ENCODE measurements around the gene TRABD.
"Not testable (repeated sequence)": the region's sequence is repeated elsewhere in the genome, so short reads cannot be mapped to it uniquely, and the experiment has no call there.

The TRABD gene

DNA sequence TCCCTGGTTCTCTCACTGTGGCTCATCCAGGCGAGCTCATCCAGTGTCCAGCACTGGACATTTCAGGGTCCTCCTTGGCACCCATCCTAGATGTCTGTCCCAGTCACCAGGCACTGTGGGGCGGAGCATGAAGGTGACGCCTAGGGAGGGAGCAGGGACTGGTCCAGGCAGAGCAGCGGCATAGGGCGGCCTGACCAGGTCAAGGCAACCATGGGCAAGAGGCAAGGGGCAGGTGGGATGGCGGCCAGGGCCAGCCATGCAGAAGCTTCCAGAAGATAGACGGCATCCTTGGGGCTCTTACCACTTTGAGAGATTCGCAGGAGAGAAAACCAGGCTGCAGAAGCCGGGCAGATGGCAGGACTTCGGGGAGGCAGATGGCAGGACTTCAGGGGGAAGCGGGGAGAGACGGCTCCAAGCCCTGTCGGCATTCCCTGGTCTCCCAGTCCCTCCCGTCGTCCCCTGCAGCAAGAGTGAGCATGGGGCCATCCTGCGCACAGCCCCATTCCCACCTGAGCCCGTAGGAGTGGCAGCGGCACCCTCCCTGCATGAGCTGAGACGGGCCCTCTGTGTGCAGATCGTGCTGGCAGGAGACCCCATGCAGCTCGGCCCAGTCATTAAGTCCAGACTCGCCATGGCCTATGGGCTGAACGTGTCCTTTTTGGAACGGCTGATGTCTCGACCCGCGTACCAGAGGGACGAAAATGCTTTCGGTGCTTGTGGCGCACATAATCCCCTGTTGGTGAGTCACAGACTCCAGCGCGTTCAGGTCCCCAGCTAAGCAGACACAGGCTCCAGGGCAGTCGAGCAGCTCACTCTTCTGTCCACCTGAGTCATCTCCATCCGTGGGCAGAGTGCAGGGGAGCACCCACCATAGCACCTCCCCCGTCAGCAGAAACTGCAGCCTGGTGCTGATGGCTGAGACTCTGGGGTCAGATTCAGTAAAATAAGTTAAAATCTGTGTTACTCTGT is 35.3 kb upstream of the TRABD start:
- H3K4me3 ChIP-seq (ENCODE audit: low read length): no peak overlapping the region
- no peak for DNase-seq (ENCODE audit: low read depth, low spot score)

DNA sequence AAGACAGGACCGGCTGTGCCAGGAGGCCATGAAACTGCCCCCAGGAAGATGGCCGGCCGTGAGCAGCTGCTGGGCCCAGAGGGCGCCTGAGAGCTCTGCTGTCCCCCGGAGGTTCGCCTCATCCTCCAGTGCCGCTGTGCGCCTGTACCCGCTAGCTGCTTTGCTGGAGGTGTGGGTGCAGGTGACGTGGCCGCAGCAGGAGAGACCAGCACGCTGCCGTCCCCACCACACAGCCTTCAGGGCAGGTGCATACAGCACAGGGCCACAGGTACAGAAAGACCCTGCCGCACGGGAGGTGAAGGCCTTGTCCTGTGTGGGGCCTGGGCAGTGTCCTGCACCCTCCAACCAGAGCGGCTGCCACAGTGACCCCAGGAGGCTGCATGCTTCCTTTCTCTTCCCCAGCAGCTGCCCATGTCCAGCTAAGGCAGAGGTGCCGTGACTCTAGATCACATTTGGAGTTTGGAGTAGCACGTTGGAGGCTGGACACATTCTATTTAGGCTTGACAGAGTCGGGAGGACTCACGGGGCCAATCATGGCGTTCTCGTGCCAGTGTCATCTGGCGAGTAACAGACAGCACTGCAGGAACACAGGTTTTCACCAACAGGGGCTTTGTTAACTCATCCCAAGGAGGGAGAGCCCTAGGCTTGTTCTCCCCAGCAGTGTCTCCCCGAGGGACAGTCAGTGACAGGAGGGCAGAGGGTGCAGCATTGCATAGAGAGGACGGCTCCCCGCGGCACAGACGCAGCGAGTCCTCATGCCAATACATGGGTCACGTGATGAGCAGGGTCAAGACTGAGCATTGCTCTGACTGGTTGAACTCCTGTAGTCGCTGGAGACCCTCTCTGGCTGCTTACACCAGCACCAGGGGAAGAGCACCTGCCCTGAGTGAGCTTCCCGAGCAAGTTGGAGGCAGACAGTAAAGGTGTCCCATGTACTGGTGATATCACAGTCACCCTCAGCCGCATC is 33.9 kb upstream of the TRABD start:
- no peak for DNase-seq (ENCODE audit: low read depth, low spot score)
- no peak overlapping the region for H3K4me3 ChIP-seq (ENCODE audit: low read length)

- DNase-seq (ENCODE audit: low read depth, low spot score): no peak
- H3K4me3 ChIP-seq (ENCODE audit: low read length): no peak overlapping the region
Observed at GRCh38 chr22:50153056-50153755, 32.5 kb upstream of the TRABD start.

DNA sequence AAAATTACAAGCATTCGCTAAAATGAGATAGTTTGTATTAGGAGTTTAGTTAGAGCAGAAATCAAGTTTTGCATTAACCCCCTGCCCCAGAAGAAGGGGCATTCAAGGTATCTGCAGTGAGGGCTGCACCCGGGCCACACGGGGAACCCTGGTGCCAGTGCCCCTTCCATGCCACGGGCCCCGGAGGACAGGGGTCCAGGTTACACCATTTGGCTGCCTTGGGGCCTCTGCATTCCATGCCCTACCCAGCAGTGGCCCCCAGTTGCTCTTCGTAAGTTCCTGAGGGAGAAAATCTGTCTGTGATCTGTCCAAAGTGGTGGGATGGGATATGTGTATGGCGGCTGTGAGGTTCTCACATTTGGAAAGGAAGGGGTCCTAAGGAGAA is 32.0 kb upstream of the TRABD start:
- no peak for DNase-seq (ENCODE audit: low read depth, low spot score)
- H3K4me3 ChIP-seq (ENCODE audit: low read length): no peak overlapping the region

DNA sequence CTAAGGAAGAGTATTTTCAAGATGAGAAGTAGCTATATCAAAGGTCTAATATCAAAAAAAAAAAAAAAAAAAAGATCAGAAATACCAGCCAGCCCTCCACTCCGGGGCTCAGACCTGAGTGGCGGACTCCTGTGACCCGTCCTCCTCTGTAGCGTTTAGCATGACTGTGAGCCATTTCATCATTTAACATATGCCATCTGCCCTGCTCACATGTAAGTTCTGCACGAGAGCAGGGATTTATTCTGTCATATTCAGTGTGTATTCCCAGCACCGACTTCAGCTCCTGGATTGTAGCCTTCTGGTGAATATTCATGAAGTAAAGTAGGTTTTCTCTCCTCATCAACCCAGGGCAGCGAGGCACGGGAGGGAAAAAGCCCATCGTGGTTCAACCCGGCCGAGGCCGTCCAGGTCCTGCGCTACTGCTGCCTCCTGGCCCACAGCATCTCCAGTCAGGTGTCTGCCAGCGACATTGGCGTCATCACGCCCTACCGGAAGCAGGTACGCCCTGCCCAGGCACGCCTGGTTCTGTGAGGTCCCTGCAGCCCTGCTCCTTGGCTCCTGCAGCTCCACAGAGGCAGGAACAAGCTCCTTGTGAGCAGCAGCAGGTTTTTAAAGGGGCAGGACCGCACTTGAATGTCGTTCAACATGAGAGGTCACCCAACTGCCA is 27.9 kb upstream of the TRABD start:
- no peak for DNase-seq (ENCODE audit: low read depth, low spot score)
- no peak overlapping the region for H3K4me3 ChIP-seq (ENCODE audit: low read length)

DNA sequence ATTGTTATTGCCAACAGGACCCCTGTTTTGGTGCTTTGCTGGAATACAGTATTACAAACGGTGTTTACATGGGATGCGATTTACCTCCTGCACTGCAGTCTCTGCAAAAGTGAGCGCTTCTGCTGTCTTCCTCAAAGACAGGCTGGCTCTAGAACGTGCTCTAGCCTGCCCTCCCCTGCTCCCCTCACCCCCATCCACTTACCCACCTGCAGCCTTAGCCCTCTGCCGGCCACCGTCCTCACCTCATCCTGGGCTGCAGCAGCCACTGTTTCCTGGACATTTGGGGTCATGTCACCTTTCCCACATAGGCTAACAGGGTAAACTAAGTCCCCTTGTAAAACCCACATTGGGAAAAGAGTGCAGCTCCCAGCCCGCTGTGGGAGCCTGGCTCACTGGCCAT is 24.8 kb upstream of the TRABD start:
- H3K4me3 ChIP-seq (ENCODE audit: low read length): no peak overlapping the region
- DNase-seq (ENCODE audit: low read depth, low spot score): no peak

DNA sequence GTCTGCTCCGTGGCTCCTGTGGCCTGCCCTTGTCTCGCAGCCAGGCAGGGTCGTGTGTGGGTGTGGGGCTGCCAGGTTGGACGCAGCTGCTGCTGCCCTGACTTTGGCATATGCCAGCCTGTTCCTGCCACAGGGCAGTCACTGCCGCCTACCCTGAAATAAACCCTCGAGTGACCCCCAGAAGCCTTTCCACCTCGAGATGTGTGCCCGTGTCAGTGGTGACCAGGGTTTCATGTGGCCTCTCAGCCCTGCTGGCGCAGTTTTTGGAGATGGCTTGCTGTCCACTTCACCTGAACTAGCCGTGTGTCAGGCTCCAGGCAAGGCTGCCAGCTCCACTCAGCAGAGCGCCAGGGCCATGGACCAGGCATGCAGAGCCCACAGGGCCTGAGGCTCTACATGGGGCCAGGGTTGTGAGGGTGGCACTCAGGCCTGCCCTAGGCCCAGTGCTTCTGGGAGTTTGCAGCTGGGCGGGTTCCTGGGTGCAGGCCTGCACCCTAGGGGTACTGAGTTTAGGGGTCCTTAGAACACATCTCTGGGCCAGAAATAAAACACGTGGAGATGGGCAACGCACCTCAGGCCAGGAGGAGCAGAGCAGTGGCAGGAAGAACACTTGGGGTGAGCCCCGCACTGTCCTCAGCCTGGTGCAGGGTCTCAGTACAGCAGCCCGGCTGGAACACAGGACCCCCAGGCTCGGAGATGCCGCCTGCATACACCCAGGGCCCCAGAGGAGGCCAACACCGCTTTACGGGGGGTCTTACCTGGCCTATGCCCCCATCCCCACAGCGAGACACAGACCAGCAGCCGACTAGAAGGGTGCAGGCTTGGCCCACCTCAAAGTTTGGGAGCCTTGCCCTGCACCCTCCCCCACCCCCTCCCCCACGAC is 24.0 kb upstream of the TRABD start:
- DNase-seq (ENCODE audit: low read depth, low spot score): no peak
- H3K4me3 ChIP-seq (ENCODE audit: low read length): no peak overlapping the region

GRCh38 chr22:50162391-50162956 is 23.2 kb upstream of the TRABD start:
- DNase-seq (ENCODE audit: low read depth, low spot score): no peak
- no peak overlapping the region for H3K4me3 ChIP-seq (ENCODE audit: low read length)

DNA sequence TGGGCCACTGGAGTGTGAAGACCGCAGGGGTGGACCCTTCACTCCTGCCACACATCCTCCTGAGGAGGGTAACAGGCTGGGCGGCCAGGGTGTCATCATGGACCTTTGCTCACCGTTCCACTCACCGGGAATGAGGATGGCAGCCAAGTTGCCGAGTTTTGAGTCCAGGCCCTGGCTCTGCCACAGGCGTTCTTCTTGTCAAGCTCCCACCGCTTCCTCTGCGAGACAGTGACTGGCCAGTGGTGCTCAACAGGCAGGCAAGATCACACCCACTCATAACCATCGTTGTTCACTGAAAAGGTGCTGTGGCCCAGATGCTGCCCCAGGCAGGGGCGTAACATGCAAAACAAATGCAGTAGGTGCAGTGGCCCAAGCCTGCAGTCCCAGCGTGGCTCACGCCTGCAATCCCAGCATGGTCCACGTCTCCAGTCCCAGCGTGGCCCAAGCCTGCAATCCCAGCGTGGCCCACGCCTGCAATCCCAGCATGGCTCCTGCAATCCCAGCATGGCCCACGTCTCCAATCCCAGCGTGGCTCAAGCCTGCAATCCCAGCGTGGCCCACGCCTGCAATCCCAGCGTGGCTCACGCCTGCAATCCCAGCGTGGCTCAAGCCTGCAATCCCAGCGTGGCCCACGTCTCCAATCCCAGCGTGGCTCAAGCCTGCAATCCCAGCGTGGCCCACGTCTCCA is 20.1 kb upstream of the TRABD start:
- H3K4me3 ChIP-seq (ENCODE audit: low read length): no peak overlapping the region
- no peak for DNase-seq (ENCODE audit: low read depth, low spot score)

DNA sequence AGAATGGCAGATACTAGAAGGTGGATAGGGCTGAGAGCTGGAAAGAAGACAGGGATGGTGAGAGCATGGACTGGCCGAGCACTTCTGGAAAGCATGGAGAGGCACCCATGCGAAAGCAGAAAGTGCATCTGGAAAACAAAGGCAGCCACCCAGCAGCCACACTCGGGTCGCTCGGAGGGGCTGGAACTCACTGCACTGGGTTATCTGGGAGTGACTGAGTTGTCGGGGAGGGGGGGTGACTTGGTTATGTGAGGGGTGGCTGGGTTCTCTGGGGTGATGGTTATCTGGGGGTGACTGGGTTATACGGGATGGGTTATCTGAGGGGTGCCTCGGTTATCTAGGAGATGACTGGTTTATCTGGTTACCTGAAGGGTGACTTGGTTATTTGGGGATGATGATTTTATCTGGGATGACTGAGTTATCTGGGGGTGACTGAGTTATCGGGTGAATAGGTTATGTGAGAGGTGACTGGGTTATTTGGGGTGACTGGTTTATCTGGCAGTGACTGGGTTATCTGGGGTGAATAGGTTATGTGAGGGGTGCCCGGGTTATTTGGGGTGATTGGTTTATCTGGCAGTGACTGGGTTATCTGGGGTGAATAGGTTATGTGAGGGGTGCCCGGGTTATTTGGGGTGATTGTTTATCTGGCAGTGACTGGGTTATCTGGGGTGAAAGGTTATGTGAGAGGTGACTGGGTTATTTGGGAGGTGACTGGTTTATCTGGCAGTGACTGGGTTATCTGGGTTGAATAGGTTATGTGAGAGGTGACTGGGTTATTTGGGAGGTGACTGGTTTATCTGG is 17.8 kb upstream of the TRABD start:
- no peak for DNase-seq (ENCODE audit: low read depth, low spot score)
- H3K4me3 ChIP-seq (ENCODE audit: low read length): no peak overlapping the region

- DNase-seq (ENCODE audit: low read depth, low spot score); H3K4me3 ChIP-seq (ENCODE audit: low read length): not testable (repeated sequence)
Observed at GRCh38 chr22:50168490-50169180, 17.1 kb upstream of the TRABD start.

DNA sequence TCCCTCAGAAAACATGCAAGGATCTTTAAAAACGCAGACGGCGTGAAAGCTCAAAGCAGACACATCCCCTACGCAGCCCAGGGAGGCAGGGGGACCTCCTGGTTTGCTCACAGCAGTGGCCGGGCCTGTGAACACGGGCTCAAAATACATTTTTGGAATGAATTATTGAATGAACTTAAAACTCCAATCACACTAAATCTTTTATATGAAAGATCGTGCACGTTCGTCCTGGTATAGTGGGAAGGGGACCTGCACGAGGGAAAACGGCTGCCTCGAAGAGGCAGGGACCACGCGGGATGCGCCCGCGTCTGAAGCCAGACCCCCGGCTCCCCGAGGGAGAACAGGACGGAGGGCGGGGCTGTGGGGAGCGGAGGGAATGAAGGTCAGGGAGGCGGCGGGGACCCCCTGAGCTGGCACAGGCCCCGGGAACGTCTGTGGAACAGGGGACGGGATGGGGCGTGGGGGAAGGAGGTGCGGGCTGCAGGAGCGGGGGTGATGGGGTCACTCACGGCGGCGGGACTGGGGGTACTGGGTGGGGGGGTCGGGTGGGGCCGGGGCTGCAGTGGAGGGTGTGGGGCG is 16.4 kb upstream of the TRABD start:
- no peak overlapping the region for H3K4me3 ChIP-seq (ENCODE audit: low read length)
- DNase-seq (ENCODE audit: low read depth, low spot score): no peak

DNA sequence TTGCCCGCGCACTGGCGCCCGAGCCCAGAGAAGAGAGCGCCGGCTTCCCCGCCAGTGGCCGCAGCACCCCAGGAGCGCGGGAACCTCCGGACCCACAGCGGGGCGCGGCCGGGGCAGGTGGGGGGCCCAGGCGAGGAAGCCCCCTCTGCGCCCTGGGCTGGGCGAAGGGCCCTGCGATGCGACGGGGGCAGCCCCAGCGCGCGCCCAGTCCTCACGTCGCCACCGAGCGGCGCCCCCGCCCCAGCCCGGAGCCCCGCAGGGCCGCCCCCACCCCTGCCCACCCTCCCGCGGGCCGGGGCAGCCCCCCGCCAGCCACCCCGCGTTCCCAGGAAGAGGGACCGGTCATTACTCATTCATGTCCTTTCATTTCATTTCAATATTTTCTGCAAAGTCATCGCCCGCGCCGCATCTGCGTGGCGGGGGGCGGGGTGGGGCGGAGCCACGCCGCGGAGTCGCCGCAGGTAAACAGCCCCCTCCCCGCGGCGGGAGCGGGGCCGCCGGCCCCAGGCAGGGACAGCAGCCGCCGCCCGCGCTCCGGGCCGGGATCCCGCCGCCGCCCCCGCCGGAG is 15.9 kb upstream of the TRABD start:
- DNase-seq (ENCODE audit: low read depth, low spot score): no peak

GRCh38 chr22:50170453-50171318 is 15.0 kb upstream of the TRABD start, which contains the start of gene PANX2:
Gene PANX2, plus strand, starts transcription at chr22:50170731. Its CDS starts 0 bp downstream, at chr22:50170731.
- H3K4me3 ChIP-seq (ENCODE audit: low read length): no peak within 1 kb of the TSS

More for the DNA sequence above, 15.9 kb upstream of the TRABD start:
- H3K4me3 ChIP-seq (ENCODE audit: low read length): no peak overlapping the region

More at GRCh38 chr22:50170453-50171318, 15.0 kb upstream of the TRABD start, which contains the start of gene PANX2:
- DNase-seq (ENCODE audit: low read depth, low spot score): no peak

Measured in Jurkat, Clone E6-1 (cell line).